HEK293 (cell line): ENCODE measurements around the gene CCR9.

Experiments used
- CTCF ChIA-PET: fragments of 350-600 bp; formaldehyde crosslinking; extraction: SDS; loops from one replicate; lab custom pipeline; 2021; ENCODE audit warnings: antibody characterized with exemption; lab: Yijun Ruan, JAX
- POLR2A ChIA-PET: fragments of 300-600 bp; formaldehyde crosslinking; extraction: SDS; loops from one replicate; lab custom pipeline; 2020; ENCODE audit warnings: antibody characterized with exemption, inconsistent platforms; lab: Yijun Ruan, JAX
- H3K27ac ChIP-seq: fragments of 200-500 bp; sonication (Bioruptor generic); 2 replicates; pipeline ENCODE4 v1.5.1; 2014; ENCODE audit warnings: low read depth, low read length, control low read depth, inconsistent platforms; ENCODE audit errors: extremely low read depth
- H3K36me3 ChIP-seq, 2 experiments: fragments of 200-500 bp in 1 of 2; sonication (Bioruptor generic) in 1 of 2; 1 replicate in 1 of 2; 2 replicates in 1 of 2; pipeline ENCODE4 v1.5.1; 2014 to 2017; ENCODE audit warnings: inconsistent platforms in 2 of 2, low read length in 2 of 2; ENCODE audit not compliant: control insufficient read depth in 2 of 2, insufficient read depth in 1 of 2
- H3K4me1 ChIP-seq: fragments of 200-500 bp; sonication (Bioruptor generic); 2 replicates; pipeline ENCODE4 v1.5.1; 2014; ENCODE audit warnings: mild to moderate bottlenecking, low read length, inconsistent platforms; ENCODE audit not compliant: control insufficient read depth, insufficient read depth
- H3K4me3 ChIP-seq: 2 replicates; pipeline ENCODE4 v1.5.1; 2011; ENCODE audit warnings: low read depth, mild to moderate bottlenecking, control low read depth, low read length, moderate library complexity
- H3K9me3 ChIP-seq: fragments of 200-500 bp; sonication (Bioruptor generic); 2 replicates; pipeline ENCODE4 v1.5.1; 2014; ENCODE audit warnings: low read depth, low read length, inconsistent platforms; ENCODE audit not compliant: control insufficient read depth, insufficient read depth
- HOXC10 ChIP-seq: sonication (generic); formaldehyde crosslinking; IDR thresholded peaks from 2 replicates; pipeline ENCODE4 v1.8.1; 2023; ENCODE audit warnings: mild to moderate bottlenecking, missing genetic modification reagents
- KLF8 ChIP-seq: fragments of 450-650 bp; formaldehyde crosslinking; IDR thresholded peaks from 2 replicates; pipeline ENCODE4 v1.5.1; 2016; ENCODE audit warnings: missing biosample characterization, missing genetic modification characterization
- PRDM10 ChIP-seq: fragments of 450-650 bp; formaldehyde crosslinking; IDR thresholded peaks from 2 replicates; pipeline ENCODE4 v1.5.1; 2016; ENCODE audit warnings: missing biosample characterization, missing genetic modification characterization
- SETDB1 ChIP-seq: IDR thresholded peaks from one replicate; pipeline ENCODE4 v1.6.1; 2017; ENCODE audit warnings: mild to moderate bottlenecking, low read length, moderate library complexity, mixed read lengths; ENCODE audit not compliant: insufficient read length
- ZBTB7A ChIP-seq: fragments of 450-650 bp; formaldehyde crosslinking; IDR thresholded peaks from 2 replicates; pipeline ENCODE4 v1.5.1; 2016; ENCODE audit warnings: low read depth, missing biosample characterization, missing genetic modification characterization
- ZFP41 ChIP-seq: fragments of 450-650 bp; formaldehyde crosslinking; IDR thresholded peaks from 2 replicates; pipeline ENCODE4 v1.5.1; 2016; ENCODE audit warnings: missing biosample characterization, missing genetic modification characterization, borderline replicate concordance
- ZNF132 ChIP-seq: fragments of 450-650 bp; formaldehyde crosslinking; IDR thresholded peaks from 2 replicates; pipeline ENCODE4 v1.5.1; 2017; ENCODE audit warnings: missing biosample characterization, missing genetic modification characterization, borderline replicate concordance
- ZNF138 ChIP-seq: fragments of 450-650 bp; formaldehyde crosslinking; IDR thresholded peaks from 2 replicates; pipeline ENCODE4 v1.5.1; 2016; ENCODE audit warnings: missing biosample characterization, missing genetic modification characterization, borderline replicate concordance
- ZNF174 ChIP-seq: fragments of 450-650 bp; formaldehyde crosslinking; IDR thresholded peaks from 2 replicates; pipeline ENCODE4 v1.5.0; 2017; ENCODE audit warnings: missing biosample characterization, mild to moderate bottlenecking, missing genetic modification characterization
- ZNF19 ChIP-seq: fragments of 450-650 bp; formaldehyde crosslinking; IDR thresholded peaks from 2 replicates; pipeline ENCODE4; 2016; ENCODE audit warnings: missing biosample characterization, missing genetic modification characterization, low read depth
- ZNF24 ChIP-seq: fragments of 450-650 bp; formaldehyde crosslinking; IDR thresholded peaks from 2 replicates; pipeline ENCODE4 v1.5.1; 2016; ENCODE audit warnings: missing biosample characterization, missing genetic modification characterization
- ZNF280D ChIP-seq: fragments of 450-650 bp; formaldehyde crosslinking; IDR thresholded peaks from 2 replicates; pipeline ENCODE4 v1.5.1; 2016; ENCODE audit warnings: missing biosample characterization, missing genetic modification characterization
- ZNF416 ChIP-seq: fragments of 450-650 bp; formaldehyde crosslinking; IDR thresholded peaks from 2 replicates; pipeline ENCODE4 v1.5.1; 2016; ENCODE audit warnings: missing biosample characterization, missing genetic modification characterization
- ZNF488 ChIP-seq: fragments of 450-650 bp; formaldehyde crosslinking; IDR thresholded peaks from 2 replicates; pipeline ENCODE4 v1.5.1; 2016; ENCODE audit warnings: missing biosample characterization, missing genetic modification characterization
- ZNF501 ChIP-seq: fragments of 450-650 bp; formaldehyde crosslinking; IDR thresholded peaks from 2 replicates; pipeline ENCODE4 v1.5.1; 2016; ENCODE audit warnings: missing biosample characterization, missing genetic modification characterization
- ZNF555 ChIP-seq: fragments of 450-650 bp; formaldehyde crosslinking; conservative IDR thresholded peaks from 2 replicates; pipeline ENCODE4 v1.5.1; 2017; ENCODE audit warnings: missing biosample characterization, mild to moderate bottlenecking, missing genetic modification characterization, inconsistent platforms
- ZNF658 ChIP-seq: fragments of 450-650 bp; formaldehyde crosslinking; IDR thresholded peaks from 2 replicates; pipeline ENCODE4; 2016; ENCODE audit warnings: missing biosample characterization, missing genetic modification characterization
- ZNF777 ChIP-seq: fragments of 450-650 bp; formaldehyde crosslinking; IDR thresholded peaks from 2 replicates; pipeline ENCODE4 v1.5.1; 2017; ENCODE audit warnings: missing biosample characterization, missing genetic modification characterization, borderline replicate concordance

CCR9 gene

GRCh38 chr3:45908761-45909160 is 22.4 kb downstream of the CCR9 start:
- no peak for TF ChIP-seq ZNF777 (tag by site-specific recombination)
- no peak for TF ChIP-seq ZNF280D (tag by site-specific recombination)
- no peak for TF ChIP-seq ZNF501
- TF ChIP-seq KLF8 = no peak
- no peak for TF ChIP-seq ZNF488 (tag by site-specific recombination)
- no peak for TF ChIP-seq ZNF555
- no peak for TF ChIP-seq PRDM10 (tag by site-specific recombination)
- TF ChIP-seq ZFP41 (tag by site-specific recombination) = no peak
- TF ChIP-seq ZNF658 (tag by site-specific recombination) = no peak
- TF ChIP-seq ZNF24 = no peak
- no peak for TF ChIP-seq ZNF138 (tag by site-specific recombination)
- no peak for TF ChIP-seq SETDB1
- no peak for TF ChIP-seq ZNF19 (tag by site-specific recombination)
- Histone ChIP-seq H3K36me3 (no peaks in the 10 kb centered on the region), H3K27ac (no peak overlapping the region), H3K9me3 (no peaks in the 10 kb centered on the region), H3K4me3 (no peak overlapping the region), H3K4me1 (no peaks in the 10 kb centered on the region)
- POLR2A ChIA-PET = no interaction called here
- CTCF ChIA-PET = interaction anchor here (0.7 to 1.0 kb wide), 3 partner anchors 10 to 224 kb away, joined by 3 to 5 read pairs (median 3); no protein-coding TSS in a partner anchor

- no peak for TF ChIP-seq ZNF174
- TF ChIP-seq ZNF24 = no peak
- no peak for TF ChIP-seq ZBTB7A (tag by site-specific recombination)
- no peak for TF ChIP-seq HOXC10
- TF ChIP-seq ZNF132 (tag by site-specific recombination) = no peak
- TF ChIP-seq ZNF416 = no peak
- H3K36me3 ChIP-seq = no peaks in the 10 kb centered on the region
- no peak overlapping the region for H3K27ac ChIP-seq
- no peaks in the 10 kb centered on the region for H3K9me3 ChIP-seq
- H3K4me3 ChIP-seq = no peak overlapping the region
- H3K4me1 ChIP-seq = no peaks in the 10 kb centered on the region
- POLR2A ChIA-PET = no interaction called here
- CTCF ChIA-PET = interaction anchor here (0.8 to 1.0 kb wide), 2 partner anchors 22 to 148 kb away, joined by 3 to 5 read pairs; no protein-coding TSS in a partner anchor
These were observed 23.2 kb downstream of the CCR9 start for GRCh38 chr3:45909542-45909941.
